Forelimb muscle (tissue), 1 donor: Measurements from ENCODE around the gene ALPP. TPM values are rescaled to one million over a fixed set of nuclear protein-coding genes. Genes with fewer than 3 reads are reported as not detected.
"Not testable (repeated sequence)": the region's sequence is repeated elsewhere in the genome, so short reads cannot be mapped to it uniquely, and the experiment has no call there.

ENCODE experiments used
- DNase-seq: peaks from one replicate; pipeline ENCODE4 v3.0.0-alpha.2; 2013; ENCODE audit warnings: low read depth
- polyA plus RNA-seq: library from polyadenylated mRNA; unstranded; fragments of 120-200 nt; gene quantifications from one replicate; pipeline ENCODE4 v1.2.1, GENCODE V29; 2013; ENCODE audit not compliant: insufficient read length

ALPP gene
- polyA plus RNA-seq, 1 donor = not detected

- not testable (repeated sequence) for DNase-seq
Measured at GRCh38 chr2:232381204-232382031, 2.9 kb downstream of the ALPP start.

GRCh38 chr2:232382331-232383225 lies 4.0 kb downstream of the ALPP start:
- no peak for DNase-seq

GRCh38 chr2:232384466-232384865 lies 5.9 kb downstream of the ALPP start:
- DNase-seq = no peak

GRCh38 chr2:232385058-232385457 lies 6.5 kb downstream of the ALPP start:
- not testable (repeated sequence) for DNase-seq

- DNase-seq = no peak
Measured at GRCh38 chr2:232385660-232386489, 7.3 kb downstream of the ALPP start.

GRCh38 chr2:232386490-232386739 lies 7.9 kb downstream of the ALPP start:
- no peak for DNase-seq

- no peak for DNase-seq
Measured at GRCh38 chr2:232386740-232387450, 8.3 kb downstream of the ALPP start.

GRCh38 chr2:232387451-232388171 lies 9.1 kb downstream of the ALPP start:
- no peak for DNase-seq

- no peak for DNase-seq
Measured at GRCh38 chr2:232388324-232388891, 9.9 kb downstream of the ALPP start.

GRCh38 chr2:232389327-232389726 lies 10.8 kb downstream of the ALPP start:
- DNase-seq = no peak

- no peak for DNase-seq
Measured at GRCh38 chr2:232390661-232391060, 12.1 kb downstream of the ALPP start.

GRCh38 chr2:232393556-232393955 lies 15.0 kb downstream of the ALPP start:
- no peak for DNase-seq

- DNase-seq = not testable (repeated sequence)
Measured at GRCh38 chr2:232394431-232394830, 15.9 kb downstream of the ALPP start.

GRCh38 chr2:232395586-232395985 lies 17.0 kb downstream of the ALPP start:
- no peak for DNase-seq

GRCh38 chr2:232396683-232397082 lies 18.1 kb downstream of the ALPP start:
- DNase-seq = no peak

GRCh38 chr2:232398293-232399034 lies 19.9 kb downstream of the ALPP start:
- DNase-seq = no peak

- DNase-seq = no peak
Measured at GRCh38 chr2:232400256-232401015, 21.9 kb downstream of the ALPP start.

- no peak for DNase-seq
Measured at GRCh38 chr2:232402518-232402917, 24.0 kb downstream of the ALPP start.

- DNase-seq = no peak
Measured at GRCh38 chr2:232405943-232406510, 27.5 kb downstream of the ALPP start.
